GM12873 (cell line): ENCODE data around the gene RNF213.
A peak's percentile ranks its signal among the peaks of the same experiment; 100 is the strongest.

Source experiments
- TF ChIP-seq, protein P1 (sequence below): IDR thresholded peaks from 2 replicates; pipeline ENCODE4 v1.5.1; 2012; ENCODE audit warnings: low read depth, mild to moderate bottlenecking, moderate library complexity, low read length, control low read depth; ENCODE audit not compliant: insufficient read depth; ENCODE audit errors: missing control alignments

RNF213 gene

DNA sequence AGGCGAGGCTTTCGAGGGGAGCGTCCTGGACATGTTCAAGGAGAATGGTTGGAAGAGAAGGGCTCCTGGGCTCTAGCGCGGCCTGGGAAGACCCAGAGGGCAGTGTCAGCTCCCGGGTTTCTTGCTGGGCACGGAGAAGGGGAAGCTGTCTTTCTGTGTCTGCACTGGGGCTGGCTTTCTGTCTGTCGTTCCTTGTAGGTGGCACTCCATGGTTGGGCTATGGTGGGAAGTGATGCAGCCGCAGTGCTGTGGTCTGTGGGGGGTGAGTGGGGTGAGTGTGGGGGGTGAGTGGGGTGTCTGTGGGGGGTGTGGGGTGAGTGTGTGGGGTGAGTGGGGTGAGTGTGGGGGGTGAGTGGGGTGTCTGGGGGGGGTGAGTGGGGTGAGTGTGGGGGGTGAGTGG, 13.7 kb downstream of the RNF213 start:
- TF ChIP-seq, protein P1, sequence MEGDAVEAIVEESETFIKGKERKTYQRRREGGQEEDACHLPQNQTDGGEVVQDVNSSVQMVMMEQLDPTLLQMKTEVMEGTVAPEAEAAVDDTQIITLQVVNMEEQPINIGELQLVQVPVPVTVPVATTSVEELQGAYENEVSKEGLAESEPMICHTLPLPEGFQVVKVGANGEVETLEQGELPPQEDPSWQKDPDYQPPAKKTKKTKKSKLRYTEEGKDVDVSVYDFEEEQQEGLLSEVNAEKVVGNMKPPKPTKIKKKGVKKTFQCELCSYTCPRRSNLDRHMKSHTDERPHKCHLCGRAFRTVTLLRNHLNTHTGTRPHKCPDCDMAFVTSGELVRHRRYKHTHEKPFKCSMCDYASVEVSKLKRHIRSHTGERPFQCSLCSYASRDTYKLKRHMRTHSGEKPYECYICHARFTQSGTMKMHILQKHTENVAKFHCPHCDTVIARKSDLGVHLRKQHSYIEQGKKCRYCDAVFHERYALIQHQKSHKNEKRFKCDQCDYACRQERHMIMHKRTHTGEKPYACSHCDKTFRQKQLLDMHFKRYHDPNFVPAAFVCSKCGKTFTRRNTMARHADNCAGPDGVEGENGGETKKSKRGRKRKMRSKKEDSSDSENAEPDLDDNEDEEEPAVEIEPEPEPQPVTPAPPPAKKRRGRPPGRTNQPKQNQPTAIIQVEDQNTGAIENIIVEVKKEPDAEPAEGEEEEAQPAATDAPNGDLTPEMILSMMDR, result no peak

DNA sequence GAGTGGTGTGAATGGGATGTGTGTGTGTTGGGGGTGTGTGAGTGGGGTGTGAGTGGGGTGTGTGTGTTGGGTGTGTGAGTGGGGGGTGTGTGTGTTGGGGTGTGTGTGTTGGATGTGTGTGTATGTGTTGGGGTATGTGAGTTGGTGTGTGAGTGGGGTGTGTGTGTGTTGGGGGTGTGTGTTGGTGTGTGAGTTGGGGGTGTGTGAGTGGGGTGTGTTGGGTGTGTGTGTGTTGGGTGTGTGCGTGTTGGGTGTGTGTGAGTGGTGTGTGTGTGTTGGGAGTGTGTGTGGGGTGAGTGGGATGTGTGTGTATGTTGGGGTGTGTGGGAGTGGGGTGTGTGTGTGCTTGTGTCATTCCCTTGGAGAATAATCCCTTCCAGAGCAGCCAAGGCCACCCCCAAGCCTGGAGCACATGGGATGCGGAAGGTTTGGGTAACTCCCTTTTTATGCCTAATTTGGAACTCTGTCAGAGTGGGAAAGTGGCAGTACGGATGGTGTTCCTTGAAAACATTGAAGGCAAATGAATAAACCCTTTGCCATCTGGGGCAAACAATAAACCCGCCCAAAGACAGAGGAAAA, 14.3 kb downstream of the RNF213 start:
- TF ChIP-seq, protein P1, result no peak

DNA sequence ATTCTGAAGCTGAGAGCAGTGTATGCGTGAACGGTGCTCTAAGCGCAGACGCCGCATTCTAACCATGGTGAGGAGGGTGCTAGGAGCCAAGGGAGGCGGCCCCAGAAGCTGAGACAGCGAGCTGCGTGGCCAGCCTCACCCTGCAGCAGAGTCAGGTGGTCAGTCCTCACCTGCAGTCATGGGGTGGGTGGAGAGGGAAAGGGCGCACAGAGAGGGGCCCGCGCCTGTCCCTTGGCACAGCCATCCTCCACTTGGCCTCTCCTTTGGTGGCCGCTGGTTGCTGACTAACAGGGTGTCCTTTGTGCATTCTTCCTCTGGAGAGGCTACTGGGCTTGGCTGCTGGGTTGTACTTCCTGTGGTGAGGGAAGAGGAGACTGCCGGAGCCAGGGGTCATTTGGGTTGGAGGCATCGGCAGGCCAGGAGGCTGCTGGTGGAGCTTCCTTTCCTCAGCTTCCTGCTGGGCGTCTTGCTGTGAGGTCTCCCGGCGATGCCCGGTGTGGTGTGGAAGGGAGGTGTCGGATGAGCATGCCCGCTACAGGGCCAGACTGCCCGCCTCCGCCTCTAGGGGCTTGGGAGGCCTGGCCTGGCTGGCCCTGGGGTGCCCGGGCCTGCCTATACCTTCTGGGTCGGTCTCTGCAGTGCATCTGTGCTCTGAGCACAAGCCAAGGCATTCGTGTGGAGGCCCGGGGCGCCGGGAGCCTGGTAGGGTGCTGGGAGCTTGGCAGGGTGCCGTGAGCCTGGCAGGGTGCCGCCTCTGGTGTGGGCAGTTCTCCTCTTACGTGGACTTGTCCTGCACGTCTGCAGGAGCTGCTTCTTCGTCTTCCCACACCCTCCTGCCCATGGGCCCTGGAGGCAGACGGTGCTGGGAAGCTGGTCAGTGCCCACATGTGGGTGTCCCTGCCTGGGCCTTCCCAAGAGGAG, 17.4 kb downstream of the RNF213 start:
- TF ChIP-seq, protein P1, result no peak

DNA sequence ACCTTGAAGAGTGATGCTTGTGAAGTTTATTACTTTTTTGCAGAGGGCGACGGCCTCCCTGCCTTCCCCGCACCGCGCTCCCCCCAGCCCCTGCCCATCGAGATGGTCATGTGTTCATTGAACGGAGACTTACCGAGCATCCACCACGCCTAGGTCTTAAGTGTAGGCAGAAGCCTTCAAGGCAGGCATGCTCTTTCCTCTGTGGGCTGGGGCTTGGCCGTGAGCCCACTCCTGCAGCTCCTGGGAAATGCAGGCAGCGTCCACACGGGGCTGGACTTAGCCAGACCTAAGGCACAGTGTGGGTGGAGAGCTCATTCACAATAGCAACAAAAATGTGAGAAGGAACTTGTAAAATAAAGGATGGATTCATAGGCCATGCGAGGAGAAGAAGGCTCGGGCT, 19.2 kb downstream of the RNF213 start:
- TF ChIP-seq, protein P1, result no peak

DNA sequence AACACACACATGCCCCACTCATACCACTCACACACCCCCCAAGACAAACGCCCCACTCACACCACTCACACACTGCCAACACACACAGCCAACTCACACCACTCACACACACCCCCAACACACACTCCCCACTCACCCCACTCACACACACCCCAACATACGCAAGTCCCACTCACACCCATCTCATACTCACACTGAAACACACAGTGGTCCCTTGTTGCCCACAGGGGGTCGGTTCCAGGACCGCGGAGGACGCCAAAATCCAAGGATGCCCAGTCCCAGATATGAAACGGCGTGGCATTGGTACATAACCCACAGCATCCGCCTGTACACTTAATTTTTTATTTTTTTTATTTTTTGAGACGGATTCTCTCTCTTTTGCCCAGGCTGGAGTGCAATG, 20.9 kb downstream of the RNF213 start:
- TF ChIP-seq, protein P1, result no peak

DNA sequence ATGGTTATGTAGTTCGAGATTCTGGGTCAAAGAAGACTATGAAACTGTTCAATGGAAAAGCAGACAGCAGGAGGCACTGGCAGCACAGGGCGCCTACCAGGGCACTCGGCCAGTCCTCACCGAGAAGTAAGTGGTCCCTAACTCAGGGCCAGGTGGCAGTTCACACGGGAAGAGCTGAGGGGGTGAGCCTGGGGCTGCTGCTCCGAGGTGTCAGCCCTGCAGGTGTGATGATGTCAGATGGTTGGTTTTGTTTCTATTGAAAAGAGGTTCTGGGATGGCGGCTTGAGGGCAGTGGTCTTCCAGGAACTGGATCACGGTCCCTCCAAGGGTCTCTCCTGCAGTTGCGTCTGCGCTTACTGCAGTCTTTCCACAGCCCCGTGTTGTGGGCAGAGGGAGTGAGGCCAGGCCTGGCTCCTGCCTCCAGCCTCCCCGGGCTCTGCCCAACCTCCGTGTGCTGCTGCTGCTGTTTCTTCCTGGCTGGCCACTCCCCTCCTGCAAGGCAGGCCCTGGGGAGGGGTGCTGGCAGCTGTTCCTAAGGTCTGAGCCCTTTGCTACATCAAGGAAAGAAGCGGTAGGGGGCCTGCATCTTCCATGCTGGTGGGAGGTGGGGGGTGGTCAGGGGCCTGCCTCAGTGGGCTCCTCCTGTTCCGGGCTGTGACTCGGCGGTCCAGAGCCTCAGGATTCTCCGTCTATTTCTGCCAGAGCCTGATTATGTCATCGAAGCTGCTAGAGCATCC, 22.6 kb downstream of the RNF213 start:
- TF ChIP-seq, protein P1, result no peak

DNA sequence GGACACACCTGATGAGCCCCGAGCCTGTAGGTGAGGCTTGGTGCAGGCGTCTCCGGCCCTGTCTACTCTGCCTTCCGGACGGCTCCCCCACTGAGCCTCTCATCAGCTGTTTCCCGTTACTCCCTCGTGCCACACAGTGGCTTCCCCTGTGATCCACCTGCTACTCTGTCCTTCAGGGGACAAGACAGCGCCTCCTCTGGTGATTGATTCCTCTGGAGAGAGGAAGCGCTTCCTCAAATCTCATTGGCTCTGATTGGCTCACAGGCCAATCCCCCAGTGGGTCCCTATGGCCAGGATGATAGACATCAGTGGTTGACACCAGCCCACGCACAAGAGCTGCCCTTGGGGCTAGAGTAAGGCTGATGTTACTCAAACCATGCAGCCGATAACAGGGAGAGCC, 24.0 kb downstream of the RNF213 start:
- TF ChIP-seq, protein P1, result peak; percentile 22
